Subcutaneous adipose tissue (tissue), 4 donors: ENCODE measurements around the gene ACOT7. TPM values are rescaled to one million over a fixed set of nuclear protein-coding genes. Genes with fewer than 3 reads are reported as not detected.

Experiments
- total RNA-seq, 4 donors: library from RNA; depleted of rRNA; stranded (reverse); fragments of >200 nt; gene quantifications; one replicate each; pipeline ENCODE4 v1.1.0, GENCODE V29; 2016
- TF ChIP-seq, protein P1 (sequence below): fragments of 450-650 bp; IDR thresholded peaks from one replicate; pipeline ENCODE4 v1.5.1; 2016; ENCODE audit warnings: low read depth, mild to moderate bottlenecking, control low read depth, antibody characterized with exemption, moderate library complexity

The ACOT7 gene
- total RNA-seq, 4 donors from 2014 or later = 7.5 to 14.3 (median 9.8) TPM

DNA sequence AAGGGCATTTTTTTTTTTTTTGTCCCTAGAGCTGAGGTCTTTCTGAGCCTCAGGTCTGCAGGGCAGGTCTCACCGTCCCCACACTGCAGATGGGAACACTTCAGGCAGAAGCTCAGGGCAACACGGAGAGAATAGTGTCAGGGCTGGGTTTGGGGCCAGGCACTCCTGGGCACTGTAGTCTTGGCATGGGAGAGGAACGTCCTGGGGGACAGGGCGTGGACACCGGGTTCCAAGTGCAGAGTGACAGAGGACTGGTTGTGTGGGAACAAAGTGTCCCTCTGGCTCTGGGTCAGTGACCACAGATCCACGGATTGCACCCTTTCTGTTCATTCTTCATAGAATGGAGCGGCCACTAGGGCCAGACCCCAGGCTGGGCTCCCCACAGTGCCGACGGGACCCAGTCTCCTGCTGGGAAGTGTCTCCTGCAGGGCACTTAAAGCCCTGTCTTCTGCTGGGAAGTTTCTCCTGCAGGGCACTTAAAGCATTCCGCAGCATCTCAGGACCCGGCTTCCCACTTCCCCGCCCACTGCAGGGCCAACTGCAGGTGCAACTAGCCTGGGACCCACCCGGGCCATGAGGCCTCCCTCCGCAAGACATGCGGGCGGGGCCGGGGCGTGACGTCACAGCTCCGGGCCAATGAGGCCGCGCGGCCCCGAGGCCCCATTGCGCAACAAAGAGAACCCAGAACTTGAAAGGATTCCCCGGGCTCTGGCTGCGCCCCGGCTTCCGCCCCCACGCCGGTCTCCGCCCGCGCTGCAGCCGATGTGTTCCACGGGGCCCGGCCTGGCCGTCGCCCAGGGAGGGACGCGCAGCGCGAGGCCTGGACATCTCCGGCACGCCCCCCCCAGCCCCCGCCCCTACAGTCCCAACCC lies 133.8 kb downstream of the ACOT7 start:
- TF ChIP-seq, protein P1, sequence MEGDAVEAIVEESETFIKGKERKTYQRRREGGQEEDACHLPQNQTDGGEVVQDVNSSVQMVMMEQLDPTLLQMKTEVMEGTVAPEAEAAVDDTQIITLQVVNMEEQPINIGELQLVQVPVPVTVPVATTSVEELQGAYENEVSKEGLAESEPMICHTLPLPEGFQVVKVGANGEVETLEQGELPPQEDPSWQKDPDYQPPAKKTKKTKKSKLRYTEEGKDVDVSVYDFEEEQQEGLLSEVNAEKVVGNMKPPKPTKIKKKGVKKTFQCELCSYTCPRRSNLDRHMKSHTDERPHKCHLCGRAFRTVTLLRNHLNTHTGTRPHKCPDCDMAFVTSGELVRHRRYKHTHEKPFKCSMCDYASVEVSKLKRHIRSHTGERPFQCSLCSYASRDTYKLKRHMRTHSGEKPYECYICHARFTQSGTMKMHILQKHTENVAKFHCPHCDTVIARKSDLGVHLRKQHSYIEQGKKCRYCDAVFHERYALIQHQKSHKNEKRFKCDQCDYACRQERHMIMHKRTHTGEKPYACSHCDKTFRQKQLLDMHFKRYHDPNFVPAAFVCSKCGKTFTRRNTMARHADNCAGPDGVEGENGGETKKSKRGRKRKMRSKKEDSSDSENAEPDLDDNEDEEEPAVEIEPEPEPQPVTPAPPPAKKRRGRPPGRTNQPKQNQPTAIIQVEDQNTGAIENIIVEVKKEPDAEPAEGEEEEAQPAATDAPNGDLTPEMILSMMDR = no peak

DNA sequence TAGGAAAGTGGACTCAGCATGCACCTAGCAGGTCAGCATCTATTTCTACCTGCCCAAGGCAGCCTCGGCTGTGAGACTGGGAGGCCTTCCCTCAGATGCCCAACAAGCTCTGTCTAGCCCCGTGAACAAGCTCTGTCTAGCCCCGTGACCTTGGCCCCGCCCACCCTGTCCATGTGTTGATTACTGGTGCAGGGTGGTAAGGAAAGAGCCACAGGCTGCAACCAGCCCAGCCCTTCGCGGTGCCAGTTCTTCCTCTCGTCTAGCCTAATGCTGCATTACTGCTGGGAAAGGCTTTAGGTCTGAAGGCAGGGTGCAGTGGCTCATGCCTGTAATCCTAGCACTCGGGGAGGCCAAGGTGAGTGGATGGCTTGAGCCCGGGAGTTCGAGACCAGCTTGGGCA lies 134.9 kb downstream of the ACOT7 start:
- TF ChIP-seq, protein P1 = no peak

DNA sequence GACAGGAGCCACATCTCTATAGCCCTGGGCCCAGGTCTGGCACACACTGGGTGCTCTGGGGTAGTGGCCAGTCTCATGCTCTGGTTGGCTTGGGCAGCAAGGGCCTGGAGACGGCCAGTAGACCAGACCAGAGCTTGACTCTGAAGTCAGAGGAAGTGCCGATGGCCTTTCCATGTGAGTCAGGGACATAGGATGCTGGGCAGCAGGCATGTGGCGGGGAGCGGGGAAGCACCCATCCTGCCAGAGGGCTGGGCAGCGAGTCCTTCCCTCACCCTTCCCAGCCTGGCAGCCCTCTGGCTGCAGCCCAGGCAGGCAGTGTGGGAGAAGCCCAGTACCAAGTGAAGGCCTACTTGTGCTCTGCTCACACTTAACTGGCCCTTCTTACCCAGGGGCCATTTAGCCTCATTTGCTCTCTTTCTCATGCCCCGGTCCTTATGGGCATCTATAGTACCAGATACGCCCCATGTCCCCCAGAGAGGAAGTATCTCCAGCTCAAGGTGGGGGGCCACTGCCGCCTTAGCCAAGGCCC lies 136.0 kb downstream of the ACOT7 start:
- TF ChIP-seq, protein P1 = no peak

DNA sequence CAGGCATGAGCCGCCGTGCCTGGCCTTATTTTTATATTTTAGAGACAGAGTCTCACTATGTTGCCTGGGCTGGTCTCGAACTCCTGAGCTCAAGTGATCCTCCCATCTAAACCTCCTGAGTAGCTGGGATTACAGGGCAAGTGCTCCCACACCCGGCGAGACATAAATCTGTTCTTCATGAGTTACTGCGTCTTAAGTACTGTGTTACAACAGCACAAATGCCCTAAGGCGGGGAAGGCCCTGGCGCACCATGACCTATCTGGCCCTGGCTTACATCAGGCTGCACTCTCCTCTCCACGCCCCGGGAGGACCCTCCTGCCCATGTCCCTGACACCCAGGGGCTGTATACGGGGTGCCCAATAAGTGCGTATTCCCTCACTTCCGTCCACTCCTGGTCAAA lies 136.9 kb downstream of the ACOT7 start:
- TF ChIP-seq, protein P1 = no peak

DNA sequence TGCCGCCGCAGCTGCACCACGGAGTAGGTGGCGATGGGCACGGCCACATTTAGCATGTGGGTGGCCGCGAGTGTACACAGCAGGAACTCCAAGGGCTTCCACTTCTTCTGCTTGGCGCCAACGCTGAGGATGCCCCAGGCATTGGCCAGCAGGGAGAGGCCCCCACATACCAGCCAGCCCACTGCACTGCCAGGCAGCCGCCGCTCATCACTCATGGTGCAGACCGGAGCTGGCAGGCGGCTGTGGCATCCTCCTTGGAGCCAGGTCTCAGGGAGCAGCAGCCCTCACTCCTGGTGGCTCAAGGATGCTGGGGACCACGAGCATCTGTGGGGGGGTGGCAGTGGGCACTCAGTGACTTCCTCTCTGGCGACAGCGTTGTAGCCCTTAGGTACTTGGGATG lies 138.9 kb downstream of the ACOT7 start:
- TF ChIP-seq, protein P1 = no peak

DNA sequence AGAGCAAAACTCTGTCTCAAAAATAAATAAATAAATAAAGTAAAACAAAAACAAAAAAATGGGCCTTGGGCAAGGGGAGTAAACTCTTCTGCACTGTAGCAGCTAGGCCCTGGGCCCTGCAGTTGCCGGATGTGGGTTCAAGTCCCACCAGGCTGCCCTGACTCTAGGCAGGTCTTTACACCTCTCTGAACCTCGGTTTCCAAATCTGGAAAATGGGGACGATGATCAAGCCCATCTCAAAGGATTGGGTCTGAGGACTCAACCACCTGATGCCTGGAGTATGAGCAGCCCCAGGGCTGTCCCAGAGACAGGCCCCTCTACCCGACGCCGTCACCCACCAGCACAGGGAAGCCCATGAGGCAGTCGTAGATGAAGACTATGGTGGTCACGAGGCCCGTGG lies 140.2 kb downstream of the ACOT7 start:
- TF ChIP-seq, protein P1 = no peak

DNA sequence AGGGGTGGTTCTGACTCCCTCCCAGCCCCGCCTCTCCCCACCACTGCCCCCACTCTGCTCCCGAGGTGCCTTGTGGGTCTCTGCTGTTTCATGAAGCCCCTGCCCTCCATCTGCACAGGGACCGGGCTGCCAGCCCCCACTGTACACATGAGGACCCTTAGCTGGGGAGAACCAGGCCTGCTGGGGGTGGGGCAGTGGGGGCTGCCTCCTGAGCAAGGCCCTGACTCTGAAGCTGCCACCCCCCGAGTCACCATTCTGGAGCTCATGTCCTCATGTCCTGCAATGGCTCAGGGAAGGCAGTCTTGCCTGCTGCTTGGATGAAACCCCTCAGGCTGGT lies 141.2 kb downstream of the ACOT7 start:
- TF ChIP-seq, protein P1 = no peak
